WI38 (cell line): Measurements from ENCODE around the gene HAX1.

ENCODE experiments used
- H3K4me3 ChIP-seq: 2 replicates; pipeline ENCODE4 v1.5.1; 2011; ENCODE audit warnings: low read depth, mild to moderate bottlenecking, control low read depth, low read length
- CTCF ChIP-seq: IDR thresholded peaks from 2 replicates; pipeline ENCODE4 v1.5.1; 2012; ENCODE audit warnings: low read depth, mild to moderate bottlenecking, control low read depth, low read length

HAX1 gene

DNA sequence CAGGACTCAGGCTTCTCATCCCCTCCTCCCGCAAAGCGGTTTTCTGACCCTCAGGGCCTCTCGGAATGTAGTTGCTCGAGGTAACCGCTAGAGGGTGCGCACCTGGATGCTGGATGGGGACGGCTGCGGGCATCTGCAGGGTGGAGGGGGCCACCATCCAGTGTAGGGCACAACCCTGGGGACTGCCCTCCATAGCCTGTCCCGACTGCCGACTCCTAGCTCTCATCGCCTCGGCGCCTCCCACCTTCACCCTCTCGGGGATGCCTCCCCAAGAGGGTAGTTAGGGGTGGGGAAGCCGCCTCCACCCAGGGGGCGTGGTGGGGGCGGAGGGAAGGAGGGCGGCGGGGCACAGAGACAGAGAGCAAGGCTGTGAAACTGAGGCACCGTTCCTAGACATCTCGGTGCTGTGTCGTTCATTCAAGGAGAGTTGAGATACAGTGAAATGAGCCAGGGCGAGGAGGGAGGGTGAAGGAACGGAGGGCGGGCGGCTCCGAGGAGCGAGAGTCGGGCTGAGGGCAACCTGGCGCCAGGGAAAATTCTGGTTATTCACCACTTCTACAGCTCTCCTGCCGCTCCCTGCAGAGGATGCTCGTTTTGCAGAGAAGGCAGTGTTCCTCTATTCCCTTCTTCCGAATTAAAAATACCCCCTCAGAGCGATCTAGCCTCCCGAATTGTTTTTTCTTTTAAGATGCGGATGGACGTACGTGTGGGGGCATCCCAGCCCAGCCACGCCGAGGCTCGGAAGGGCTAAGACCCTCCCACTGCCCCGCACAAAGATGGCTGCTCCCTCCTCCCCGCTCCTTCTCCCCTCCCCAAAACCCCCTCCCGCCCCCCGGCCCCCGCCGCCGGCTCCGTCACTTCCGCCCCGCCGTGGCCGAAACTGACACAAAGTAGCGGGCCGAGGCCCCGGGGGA is 52.5 kb downstream of the HAX1 start, which contains the start of gene ATP8B2:
Gene ATP8B2, plus strand, starts transcription at position 857 of the 914 bp plus-strand sequence. CDS start 2,617 bp downstream, outside the sequence.
- peak within 1 kb of the TSS; percentile 91 for H3K4me3 ChIP-seq
- peak; percentile 97 for TF ChIP-seq CTCF
